LNCaP clone FGC (cell line): ENCODE data around the gene INTS1.

Experiments used
- DNase-seq: peaks from one replicate; pipeline ENCODE4 v3.0.0-alpha.2; 2011; ENCODE audit warnings: low read depth
- H3K4me3 ChIP-seq: 2 replicates; pipeline ENCODE4 v1.5.1; 2011; ENCODE audit warnings: mild to moderate bottlenecking, low read depth, low read length, control low read depth
- TF ChIP-seq, protein P1 (sequence below): IDR thresholded peaks from 2 replicates; pipeline ENCODE4 v1.5.1; 2012; ENCODE audit warnings: mild to moderate bottlenecking; ENCODE audit not compliant: control insufficient read depth, insufficient read depth; ENCODE audit errors: extremely low read depth

INTS1 gene

GRCh38 chr7:1428941-1429501 is 75.2 kb downstream of the INTS1 start:
- TF ChIP-seq, protein P1, sequence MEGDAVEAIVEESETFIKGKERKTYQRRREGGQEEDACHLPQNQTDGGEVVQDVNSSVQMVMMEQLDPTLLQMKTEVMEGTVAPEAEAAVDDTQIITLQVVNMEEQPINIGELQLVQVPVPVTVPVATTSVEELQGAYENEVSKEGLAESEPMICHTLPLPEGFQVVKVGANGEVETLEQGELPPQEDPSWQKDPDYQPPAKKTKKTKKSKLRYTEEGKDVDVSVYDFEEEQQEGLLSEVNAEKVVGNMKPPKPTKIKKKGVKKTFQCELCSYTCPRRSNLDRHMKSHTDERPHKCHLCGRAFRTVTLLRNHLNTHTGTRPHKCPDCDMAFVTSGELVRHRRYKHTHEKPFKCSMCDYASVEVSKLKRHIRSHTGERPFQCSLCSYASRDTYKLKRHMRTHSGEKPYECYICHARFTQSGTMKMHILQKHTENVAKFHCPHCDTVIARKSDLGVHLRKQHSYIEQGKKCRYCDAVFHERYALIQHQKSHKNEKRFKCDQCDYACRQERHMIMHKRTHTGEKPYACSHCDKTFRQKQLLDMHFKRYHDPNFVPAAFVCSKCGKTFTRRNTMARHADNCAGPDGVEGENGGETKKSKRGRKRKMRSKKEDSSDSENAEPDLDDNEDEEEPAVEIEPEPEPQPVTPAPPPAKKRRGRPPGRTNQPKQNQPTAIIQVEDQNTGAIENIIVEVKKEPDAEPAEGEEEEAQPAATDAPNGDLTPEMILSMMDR: no peak
- no peak for DNase-seq
- no peak overlapping the region for H3K4me3 ChIP-seq

DNA sequence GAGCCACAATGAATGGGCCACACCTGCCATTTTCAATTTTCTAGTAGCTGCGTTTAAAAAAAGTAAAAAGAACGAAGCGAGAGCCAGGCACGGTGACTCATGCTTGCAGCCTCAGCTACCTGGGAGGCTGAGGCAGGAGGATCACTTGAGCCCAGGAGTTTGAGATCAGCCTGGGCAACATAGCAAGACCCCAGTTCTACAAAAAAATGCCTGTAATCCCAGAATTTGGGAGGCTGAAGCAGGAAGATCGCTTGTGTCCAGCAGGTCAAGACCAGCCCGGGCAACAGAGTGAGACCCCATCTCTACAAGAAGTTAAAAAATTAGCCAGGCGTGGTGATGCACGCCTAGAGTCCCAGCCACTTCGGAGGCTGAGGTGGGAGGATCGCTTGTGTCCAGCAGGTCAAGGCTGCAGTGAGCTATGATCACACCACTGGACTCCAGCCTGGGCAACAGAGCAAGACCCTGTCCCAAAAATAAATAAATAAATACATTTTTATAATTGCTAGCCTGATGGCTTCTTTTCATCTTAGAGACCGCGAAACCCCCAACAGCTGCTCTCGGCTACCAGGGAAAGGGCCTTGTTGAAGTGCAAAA is 77.0 kb downstream of the INTS1 start:
- TF ChIP-seq, protein P1: no peak
- no peak for DNase-seq
- no peak overlapping the region for H3K4me3 ChIP-seq

GRCh38 chr7:1426474-1426873 is 77.7 kb downstream of the INTS1 start:
- DNase-seq: no peak
- no peak overlapping the region for H3K4me3 ChIP-seq
- TF ChIP-seq, protein P1: no peak

DNA sequence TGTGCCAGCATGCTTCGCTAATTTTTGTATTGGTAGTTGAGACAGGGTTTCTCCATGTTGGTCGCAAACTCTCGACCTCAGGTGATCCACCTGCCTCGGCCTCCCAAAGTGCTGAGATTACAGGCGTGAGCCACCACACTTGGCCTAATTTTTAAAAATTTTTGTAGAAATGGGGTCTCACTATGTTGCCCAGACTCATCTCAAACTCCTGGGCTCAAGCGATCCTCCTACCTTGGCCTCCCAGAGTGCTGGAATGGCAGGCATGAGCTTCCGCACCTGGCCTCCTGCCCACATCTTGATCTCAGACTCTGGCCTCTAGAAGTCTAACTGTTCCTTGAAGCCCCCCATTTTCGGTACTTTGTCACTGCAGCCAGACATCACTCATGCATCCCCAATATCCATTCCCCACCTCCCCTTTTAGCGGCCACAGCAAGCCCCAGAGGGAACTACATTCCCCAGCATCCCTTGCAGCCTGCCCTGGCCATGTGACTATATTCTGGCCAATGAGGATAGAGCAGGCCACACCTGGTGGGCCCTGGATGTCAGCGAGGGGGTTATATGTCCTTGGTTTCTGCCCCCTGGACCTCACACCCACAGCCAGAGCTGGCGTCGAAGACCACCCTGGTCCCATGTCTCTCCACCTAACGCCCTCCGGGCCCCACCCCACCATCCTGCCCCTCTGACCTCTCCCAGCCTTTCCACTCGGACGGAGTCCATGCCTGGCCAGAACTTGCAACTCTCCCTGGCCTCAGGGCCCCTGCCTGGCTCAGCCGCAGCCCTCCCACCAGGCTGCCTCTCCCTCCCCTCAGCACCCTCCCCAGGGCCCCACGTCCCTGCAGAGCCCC is 78.7 kb downstream of the INTS1 start:
- TF ChIP-seq, protein P1: no peak
- H3K4me3 ChIP-seq: no peak overlapping the region
- DNase-seq: no peak

GRCh38 chr7:1424041-1424440 is 80.1 kb downstream of the INTS1 start:
- DNase-seq: no peak
- TF ChIP-seq, protein P1: no peak
- no peak overlapping the region for H3K4me3 ChIP-seq

DNA sequence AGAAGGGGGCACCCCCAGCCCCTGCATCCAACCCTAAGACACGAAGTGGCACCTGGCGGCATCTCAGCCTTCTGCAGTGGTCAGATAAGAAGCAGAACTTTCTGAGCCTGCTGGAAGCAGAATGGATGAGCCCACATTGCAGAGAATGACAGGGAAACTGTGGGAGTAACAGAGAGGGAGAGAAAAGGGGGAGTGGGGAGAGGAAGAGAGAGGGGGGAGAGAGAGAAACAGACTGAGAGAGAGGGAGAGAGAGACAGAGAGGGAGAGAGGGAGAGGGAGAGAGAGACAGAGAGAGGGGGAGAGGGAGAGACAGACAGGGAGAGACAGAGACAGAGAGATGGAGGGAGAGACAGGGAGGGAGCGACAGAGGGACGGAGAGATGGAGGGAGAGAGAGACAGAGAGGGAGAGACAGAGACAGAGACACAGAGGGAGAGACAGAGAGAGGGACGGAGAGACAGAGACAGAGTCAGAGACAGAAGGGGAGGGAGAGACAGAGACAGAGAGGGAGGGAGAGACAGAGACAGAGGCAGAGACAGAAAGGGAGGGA is 80.9 kb downstream of the INTS1 start:
- no peak for DNase-seq
- H3K4me3 ChIP-seq: no peak overlapping the region
- TF ChIP-seq, protein P1: no peak
